GM12875 (cell line): ENCODE data around the gene MAML3.

Experiments used
- H3K4me3 ChIP-seq: one replicate; pipeline ENCODE4 v1.5.1; 2011; ENCODE audit warnings: low read depth, low read length, control low read depth
- TF ChIP-seq, protein P1 (sequence below): IDR thresholded peaks from 2 replicates; pipeline ENCODE4 v1.5.1; 2011; ENCODE audit warnings: low read depth, mild to moderate bottlenecking, control low read depth, inconsistent platforms, low read length, moderate library complexity, borderline replicate concordance; ENCODE audit not compliant: insufficient read depth

MAML3 gene

DNA sequence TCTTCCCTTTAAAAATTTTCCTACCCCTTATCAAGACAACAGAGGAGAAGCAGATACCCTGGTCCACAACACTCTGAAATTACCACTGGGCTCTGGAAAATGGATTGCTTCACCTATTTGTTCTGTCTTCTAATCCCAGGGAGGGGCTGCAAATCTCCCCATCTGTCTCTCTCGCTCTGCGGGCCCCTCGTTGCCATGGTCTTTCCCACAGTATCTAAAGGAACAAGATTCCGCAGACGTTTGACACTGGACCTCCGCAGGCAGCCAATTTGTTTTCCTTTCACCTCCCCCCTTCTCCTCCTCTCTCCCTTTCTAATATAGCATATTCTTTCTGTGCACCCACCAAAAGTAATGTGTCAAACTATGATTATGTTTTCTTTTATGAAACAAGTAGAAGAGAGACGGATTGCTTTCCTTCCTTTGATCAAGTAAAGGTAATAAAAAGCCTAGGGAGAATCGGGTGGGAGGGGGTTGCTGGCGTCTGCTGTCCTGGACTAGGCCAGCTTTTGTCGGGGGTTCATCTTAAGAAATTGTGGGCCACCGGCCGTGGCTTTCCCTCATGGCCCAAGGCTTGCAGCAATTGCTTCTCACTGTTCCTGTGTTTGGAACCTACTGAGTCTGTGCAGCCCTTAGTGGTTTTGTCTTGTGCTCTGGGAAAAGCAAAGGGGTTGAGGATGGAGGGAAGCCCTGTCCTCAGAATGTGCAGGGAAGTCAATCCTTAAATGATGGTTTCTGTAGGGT, 407.4 kb downstream of the MAML3 start:
- no peak overlapping the region for H3K4me3 ChIP-seq
- TF ChIP-seq, protein P1, sequence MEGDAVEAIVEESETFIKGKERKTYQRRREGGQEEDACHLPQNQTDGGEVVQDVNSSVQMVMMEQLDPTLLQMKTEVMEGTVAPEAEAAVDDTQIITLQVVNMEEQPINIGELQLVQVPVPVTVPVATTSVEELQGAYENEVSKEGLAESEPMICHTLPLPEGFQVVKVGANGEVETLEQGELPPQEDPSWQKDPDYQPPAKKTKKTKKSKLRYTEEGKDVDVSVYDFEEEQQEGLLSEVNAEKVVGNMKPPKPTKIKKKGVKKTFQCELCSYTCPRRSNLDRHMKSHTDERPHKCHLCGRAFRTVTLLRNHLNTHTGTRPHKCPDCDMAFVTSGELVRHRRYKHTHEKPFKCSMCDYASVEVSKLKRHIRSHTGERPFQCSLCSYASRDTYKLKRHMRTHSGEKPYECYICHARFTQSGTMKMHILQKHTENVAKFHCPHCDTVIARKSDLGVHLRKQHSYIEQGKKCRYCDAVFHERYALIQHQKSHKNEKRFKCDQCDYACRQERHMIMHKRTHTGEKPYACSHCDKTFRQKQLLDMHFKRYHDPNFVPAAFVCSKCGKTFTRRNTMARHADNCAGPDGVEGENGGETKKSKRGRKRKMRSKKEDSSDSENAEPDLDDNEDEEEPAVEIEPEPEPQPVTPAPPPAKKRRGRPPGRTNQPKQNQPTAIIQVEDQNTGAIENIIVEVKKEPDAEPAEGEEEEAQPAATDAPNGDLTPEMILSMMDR, result no peak

DNA sequence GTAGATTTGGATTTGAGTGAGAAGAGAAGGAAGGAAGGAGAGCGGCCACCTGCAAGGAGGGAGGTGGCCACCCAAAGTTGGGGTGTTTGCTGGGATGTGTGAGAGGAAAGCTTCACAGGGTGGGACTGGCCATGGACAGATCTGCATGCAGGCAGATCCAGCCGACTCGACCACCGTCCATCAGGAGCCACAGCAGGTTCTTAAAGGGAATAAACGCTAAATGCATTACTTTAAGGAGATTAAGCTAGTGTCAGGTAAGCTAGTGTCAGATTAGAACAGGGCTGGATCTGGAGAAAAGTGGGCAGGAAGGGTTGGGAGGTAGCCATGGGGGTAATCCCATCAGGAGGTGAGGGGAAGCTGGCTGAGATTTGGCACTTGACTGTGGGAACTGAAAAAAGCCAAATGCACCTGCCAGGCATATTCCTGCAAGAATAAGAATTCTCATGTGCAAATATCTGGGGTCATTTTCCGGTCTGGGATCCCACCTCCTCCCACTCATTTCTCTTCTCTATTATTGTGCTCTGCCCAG, 408.8 kb downstream of the MAML3 start:
- H3K4me3 ChIP-seq, result no peak overlapping the region
- TF ChIP-seq, protein P1, result no peak

DNA sequence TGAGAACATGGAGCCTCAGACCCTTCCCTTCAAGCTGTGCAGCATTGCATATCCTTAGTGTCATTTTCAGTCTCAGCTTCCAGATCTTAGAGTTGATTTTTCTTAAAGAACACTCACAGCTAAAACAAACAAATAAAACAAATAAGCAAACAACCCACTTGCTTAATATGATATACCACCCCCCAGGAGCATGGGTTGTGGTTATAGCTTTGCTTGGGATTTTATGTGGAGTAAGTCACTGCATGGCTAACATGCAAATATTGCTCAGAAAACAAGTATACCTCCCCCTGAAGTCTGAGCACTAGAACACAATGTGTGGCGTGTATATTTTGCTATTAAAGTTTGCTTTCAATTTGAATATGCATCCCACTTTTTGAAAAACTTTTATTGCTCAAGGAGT, 409.8 kb downstream of the MAML3 start:
- no peak overlapping the region for H3K4me3 ChIP-seq
- TF ChIP-seq, protein P1, result no peak

DNA sequence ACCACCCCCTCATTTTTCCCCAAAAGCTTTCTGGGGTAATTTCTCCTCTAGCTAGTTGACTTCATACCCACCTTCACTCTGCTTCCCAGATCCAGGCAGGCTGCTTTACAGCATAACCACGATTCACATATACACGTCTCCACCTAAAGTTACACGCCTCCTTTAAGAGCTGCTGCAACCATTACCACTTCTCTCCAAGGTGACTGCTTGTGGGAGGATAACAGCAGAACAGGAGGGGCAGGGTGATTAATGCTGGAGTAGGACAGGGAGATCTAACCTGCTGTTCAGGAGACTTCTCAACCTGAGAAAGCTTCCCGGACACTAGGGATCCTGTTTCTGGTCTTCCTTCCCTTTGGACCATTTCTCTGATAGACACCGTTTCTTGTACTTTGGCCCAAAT, 411.0 kb downstream of the MAML3 start:
- TF ChIP-seq, protein P1, result no peak
- H3K4me3 ChIP-seq, result no peak overlapping the region

DNA sequence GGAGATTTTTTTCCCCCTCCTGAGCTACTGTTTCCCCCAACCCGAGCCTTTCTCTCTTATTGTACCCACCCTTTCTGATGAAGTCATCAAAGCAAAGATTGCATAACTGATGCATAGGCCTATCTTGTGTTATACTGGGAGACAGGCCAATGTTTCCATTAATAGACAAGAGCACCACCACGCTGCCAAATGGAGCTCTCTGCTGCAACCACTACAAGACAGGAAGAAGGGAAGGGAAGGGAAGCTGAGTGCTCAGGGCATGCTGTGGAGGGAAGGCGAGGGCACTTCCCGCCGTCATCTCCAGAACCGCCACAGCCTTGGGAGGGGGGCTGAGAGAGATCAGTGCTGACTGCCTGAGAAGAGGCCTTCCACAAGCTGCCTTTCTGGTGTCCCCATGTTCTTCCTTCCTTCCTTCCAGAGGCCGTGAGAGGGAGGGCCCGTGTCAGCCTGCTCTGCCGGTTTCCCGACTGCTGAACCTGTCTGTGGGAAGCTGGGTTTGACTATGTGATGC, 413.4 kb downstream of the MAML3 start:
- TF ChIP-seq, protein P1, result no peak
- no peak overlapping the region for H3K4me3 ChIP-seq

DNA sequence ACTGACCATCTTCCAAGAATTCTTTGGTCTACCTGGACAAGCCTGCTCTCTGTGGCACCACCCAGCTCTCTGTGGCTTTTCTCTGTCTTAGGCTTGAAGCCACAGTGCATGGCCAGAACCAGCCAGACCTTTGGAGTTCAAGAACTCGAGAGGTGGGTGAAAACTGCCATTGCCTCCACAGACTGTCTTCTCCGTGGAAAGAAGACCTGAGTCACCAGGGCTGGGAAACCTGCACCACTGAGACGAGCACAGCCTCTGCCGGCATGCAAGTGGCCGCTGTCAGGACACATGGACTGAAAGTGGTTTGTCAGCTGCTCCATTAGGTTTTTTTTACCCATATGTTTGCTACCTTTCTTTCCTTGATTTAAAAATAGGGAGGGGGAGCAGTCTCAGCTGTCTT, 413.9 kb downstream of the MAML3 start:
- TF ChIP-seq, protein P1, result no peak
- no peak overlapping the region for H3K4me3 ChIP-seq
